ENCODE data around the gene MMP12. TPM values are rescaled to one million over a fixed set of nuclear protein-coding genes. Genes with fewer than 3 reads are reported as not detected.
"Not testable (repeated sequence)": the region's sequence is repeated elsewhere in the genome, so short reads cannot be mapped to it uniquely, and the experiment has no call there.

Gene MMP12
- total RNA-seq, 2 experiments from 2014 or later = not detected

GRCh38 chr11:102911758-102912481 is 37.1 kb upstream of the MMP12 start:
- DNase-seq (ENCODE audit: low spot score) = no peak
- H3K4me2 ChIP-seq (ENCODE audit: low read length) = no peak overlapping the region
- H3K9me3 ChIP-seq (ENCODE audit: low read length) = no peaks in the 10 kb centered on the region
- H3K9me2 ChIP-seq (ENCODE audit: insufficient read depth, low read length) = no peaks in the 10 kb centered on the region
- H3K36me3 ChIP-seq (ENCODE audit: insufficient read depth, low read length) = no peaks in the 10 kb centered on the region
- H2AFZ ChIP-seq (ENCODE audit: low read length) = no peak overlapping the region
- no peak overlapping the region for H3K27ac ChIP-seq (ENCODE audit: low read depth, low read length, poor library complexity, severe bottlenecking)
- H3K4me3 ChIP-seq (ENCODE audit: low read depth, low read length, poor library complexity, severe bottlenecking) = no peak overlapping the region
- ChIA-PET POLR2A (interaction anchor here (0.7 kb wide), 1 partner anchor 53 kb away, joined by 3 read pairs; no protein-coding TSS in a partner anchor), CTCF (ENCODE audit: unreplicated experiment) (no interaction called here)
- TF ChIP-seq CTCF (conservative IDR thresholded peaks at IDR 0.05; ENCODE audit: low read length) = no peak
- H3K79me2 ChIP-seq (ENCODE audit: insufficient read depth, low read depth, low read length) = no peaks in the 10 kb centered on the region
- BruUV-seq (replicated peaks) = no TSS peak
- no peaks in the 10 kb centered on the region for H3K4me1 ChIP-seq (ENCODE audit: insufficient read depth, low read length, poor library complexity, severe bottlenecking)
- intact Hi-C loops (cut with micrococcal nuclease; ENCODE audit: unreplicated experiment) = no loop called here
- H4K20me1 ChIP-seq (ENCODE audit: insufficient read depth, low read length) = no peaks in the 10 kb centered on the region

GRCh38 chr11:102905848-102906247 is 31.1 kb upstream of the MMP12 start:
- DNase-seq (ENCODE audit: low spot score); H2AFZ ChIP-seq (ENCODE audit: low read length); H3K4me2 ChIP-seq (ENCODE audit: low read length); H3K9me3 ChIP-seq (ENCODE audit: low read length); H3K36me3 ChIP-seq (ENCODE audit: insufficient read depth, low read length); H3K27ac ChIP-seq (ENCODE audit: low read depth, low read length, poor library complexity, severe bottlenecking); H3K9me2 ChIP-seq (ENCODE audit: insufficient read depth, low read length); POLR2A ChIA-PET; H3K79me2 ChIP-seq (ENCODE audit: insufficient read depth, low read depth, low read length); H3K4me1 ChIP-seq (ENCODE audit: insufficient read depth, low read length, poor library complexity, severe bottlenecking); BruUV-seq (replicated peaks); H4K20me1 ChIP-seq (ENCODE audit: insufficient read depth, low read length); CTCF ChIA-PET (ENCODE audit: unreplicated experiment); intact Hi-C loops (cut with micrococcal nuclease; ENCODE audit: unreplicated experiment); H3K4me3 ChIP-seq (ENCODE audit: low read depth, low read length, poor library complexity, severe bottlenecking): not testable (repeated sequence)

GRCh38 chr11:102903895-102904294 is 29.1 kb upstream of the MMP12 start:
- CTCF ChIA-PET (ENCODE audit: unreplicated experiment); H3K4me2 ChIP-seq (ENCODE audit: low read length); H4K20me1 ChIP-seq (ENCODE audit: insufficient read depth, low read length); H3K9me3 ChIP-seq (ENCODE audit: low read length); H2AFZ ChIP-seq (ENCODE audit: low read length); H3K36me3 ChIP-seq (ENCODE audit: insufficient read depth, low read length); intact Hi-C loops (cut with micrococcal nuclease; ENCODE audit: unreplicated experiment); H3K4me1 ChIP-seq (ENCODE audit: insufficient read depth, low read length, poor library complexity, severe bottlenecking); H3K27ac ChIP-seq (ENCODE audit: low read depth, low read length, poor library complexity, severe bottlenecking); DNase-seq (ENCODE audit: low spot score); H3K4me3 ChIP-seq (ENCODE audit: low read depth, low read length, poor library complexity, severe bottlenecking); POLR2A ChIA-PET; H3K9me2 ChIP-seq (ENCODE audit: insufficient read depth, low read length); BruUV-seq (replicated peaks); H3K79me2 ChIP-seq (ENCODE audit: insufficient read depth, low read depth, low read length): not testable (repeated sequence)

- Histone ChIP-seq H3K4me3 (ENCODE audit: low read depth, low read length, poor library complexity, severe bottlenecking) (no peak overlapping the region), H3K36me3 (ENCODE audit: insufficient read depth, low read length) (no peaks in the 10 kb centered on the region), H3K79me2 (ENCODE audit: insufficient read depth, low read depth, low read length) (no peaks in the 10 kb centered on the region), H2AFZ (ENCODE audit: low read length) (no peak overlapping the region), H3K9me3 (ENCODE audit: low read length) (no peaks in the 10 kb centered on the region), H3K27ac (ENCODE audit: low read depth, low read length, poor library complexity, severe bottlenecking) (no peak overlapping the region), H4K20me1 (ENCODE audit: insufficient read depth, low read length) (no peaks in the 10 kb centered on the region), H3K4me1 (ENCODE audit: insufficient read depth, low read length, poor library complexity, severe bottlenecking) (no peaks in the 10 kb centered on the region), H3K9me2 (ENCODE audit: insufficient read depth, low read length) (no peaks in the 10 kb centered on the region), H3K4me2 (ENCODE audit: low read length) (no peak overlapping the region)
- CTCF ChIA-PET (ENCODE audit: unreplicated experiment) = no interaction called here
- BruUV-seq (replicated peaks) = no TSS peak
- POLR2A ChIA-PET = no interaction called here
- intact Hi-C loops (cut with micrococcal nuclease; ENCODE audit: unreplicated experiment) = no loop called here
- TF ChIP-seq CTCF (conservative IDR thresholded peaks at IDR 0.05; ENCODE audit: low read length) (no peak), EZH2phosphoT487 (IDR thresholded peaks at IDR 0.05; ENCODE audit: borderline replicate concordance, low read depth, low read length) (no peak)
- DNase-seq (ENCODE audit: low spot score) = no peak
These were observed 25.6 kb upstream of the MMP12 start for GRCh38 chr11:102900346-102900745.
